LoVo (cell line): ENCODE results near the gene WIF1.

Experiments used
- DNase-seq: peaks from one replicate; pipeline ENCODE4 v3.0.0-alpha.2; 2016; ENCODE audit warnings: low spot score

WIF1 gene

GRCh38 chr12:65022960-65023359 is 98.1 kb downstream of the WIF1 start:
- DNase-seq = peak; percentile 22

DNA sequence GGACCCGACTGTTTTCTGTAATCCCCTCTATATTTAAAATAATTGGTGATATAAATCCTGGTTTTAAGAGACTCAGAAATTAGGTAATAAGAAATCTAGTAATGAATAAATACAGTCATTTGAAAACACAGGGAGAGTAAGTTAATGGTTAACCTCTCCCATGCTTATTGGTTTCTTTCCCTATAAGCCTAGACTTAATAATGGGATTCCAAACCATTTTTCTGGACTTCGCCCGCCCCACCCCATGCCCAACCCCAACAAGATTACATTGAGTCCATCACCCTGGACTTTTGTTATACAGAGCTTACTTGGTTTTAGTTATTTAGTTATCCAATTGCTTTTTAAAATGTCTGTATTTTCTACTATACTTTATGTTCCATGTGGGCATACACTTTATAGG is 98.7 kb downstream of the WIF1 start:
- DNase-seq = peak; percentile 67

DNA sequence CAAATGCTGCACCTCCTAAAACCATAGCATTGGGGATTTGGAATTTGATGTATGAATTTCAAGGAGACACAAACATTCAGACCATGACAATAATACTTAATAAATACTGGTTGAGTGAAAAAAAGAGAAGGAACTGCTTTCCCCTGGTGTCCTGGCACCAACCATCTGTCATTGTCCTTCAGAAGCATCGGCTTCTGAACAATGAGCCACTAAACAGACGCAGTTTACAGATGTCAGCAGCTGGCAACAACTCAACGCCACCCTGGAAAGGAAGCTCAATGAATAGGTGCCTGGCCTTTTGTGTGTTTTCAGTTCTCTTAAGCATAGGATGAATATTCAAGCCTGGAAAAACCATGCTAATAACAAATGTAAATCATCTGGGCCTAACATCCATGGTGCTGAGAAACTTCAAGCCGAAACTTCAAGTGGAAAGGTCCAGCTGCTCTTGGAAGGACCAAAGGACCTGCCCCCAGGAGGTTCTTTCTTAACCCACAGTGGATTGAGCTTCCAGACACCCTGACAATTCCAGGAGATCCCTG is 101.3 kb downstream of the WIF1 start:
- DNase-seq = no peak

- DNase-seq = no peak
These were observed 104.0 kb downstream of the WIF1 start for GRCh38 chr12:65016881-65017650.

DNA sequence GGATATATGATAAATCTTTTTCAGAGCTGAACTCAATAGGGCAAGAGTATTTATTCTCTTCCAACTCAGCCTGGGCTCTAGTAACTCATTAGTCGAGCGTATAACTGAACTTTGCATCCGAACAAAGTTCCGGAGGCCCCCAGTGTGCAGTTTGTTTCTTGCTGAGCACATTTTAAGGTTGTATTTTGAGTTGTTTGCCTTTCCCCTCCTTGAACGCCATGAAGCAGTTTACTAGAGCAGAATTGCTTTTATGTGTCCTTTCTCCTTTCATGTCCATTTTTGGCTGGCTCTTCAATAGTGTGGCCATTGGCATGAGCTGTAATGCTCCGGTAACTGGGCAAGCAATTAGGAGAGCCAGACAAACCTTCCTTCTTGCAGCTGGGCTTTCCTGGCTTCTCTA is 105.3 kb downstream of the WIF1 start:
- DNase-seq = no peak

DNA sequence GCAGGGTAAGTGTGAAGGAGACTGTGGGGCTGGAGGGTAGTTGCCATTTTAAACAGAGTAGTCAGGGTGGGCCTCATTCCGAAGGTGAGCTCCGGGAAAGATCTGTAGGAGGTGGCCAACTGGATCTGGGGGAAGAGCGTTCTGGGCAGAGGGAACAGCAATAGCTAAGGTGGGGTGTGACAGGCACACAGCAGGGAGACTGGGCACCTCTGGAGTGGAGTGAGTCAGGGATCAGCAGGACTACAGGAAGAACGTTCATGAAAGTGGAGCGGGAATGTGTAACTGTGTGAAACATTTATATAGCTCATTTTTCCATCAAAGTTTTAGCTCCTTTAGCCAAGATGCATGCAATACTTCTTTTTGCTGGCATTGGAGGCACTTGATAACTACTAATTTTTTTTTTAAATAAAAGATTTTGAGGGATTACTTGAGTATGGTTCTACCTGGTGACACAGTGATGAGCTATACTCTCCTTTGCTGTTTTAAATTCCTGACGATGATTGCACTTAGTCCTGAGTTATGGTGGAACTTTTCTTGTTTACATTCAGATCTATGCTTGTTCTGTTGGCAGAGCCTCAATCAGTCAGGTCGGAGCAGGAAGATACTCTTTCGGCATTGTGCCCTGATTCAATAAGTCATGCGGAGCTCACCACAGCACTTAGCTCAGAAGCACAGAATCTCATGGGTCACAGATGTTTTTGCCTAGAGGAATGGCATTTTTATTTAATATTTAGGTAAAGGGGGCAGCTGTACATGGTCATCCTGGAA is 106.4 kb downstream of the WIF1 start:
- no peak for DNase-seq

GRCh38 chr12:65010437-65010836 is 110.7 kb downstream of the WIF1 start:
- DNase-seq = no peak

GRCh38 chr12:65005716-65006115 is 115.4 kb downstream of the WIF1 start:
- DNase-seq = no peak

GRCh38 chr12:65004270-65004669 is 116.8 kb downstream of the WIF1 start:
- DNase-seq = no peak
